Hepatocyte (in vitro differentiated cells): ENCODE results near the gene HSPA1A. TPM values are rescaled to one million over a fixed set of nuclear protein-coding genes. Genes with fewer than 3 reads are reported as not detected.
"Not testable (repeated sequence)": the region's sequence is repeated elsewhere in the genome, so short reads cannot be mapped to it uniquely, and the experiment has no call there.

Experiments
- DNase-seq: peaks from one replicate; pipeline ENCODE4 v3.0.0-alpha.2; 2016; ENCODE audit warnings: low spot score
- H2AFZ ChIP-seq: fragments of 200-600 bp; sonication (generic); 2 replicates; pipeline ENCODE4 v1.6.0; 2016; ENCODE audit warnings: antibody characterized with exemption, mild to moderate bottlenecking
- H3K27ac ChIP-seq: fragments of 200-600 bp; sonication (generic); 2 replicates; pipeline ENCODE4 v1.5.1; 2016; ENCODE audit warnings: mild to moderate bottlenecking
- H3K27me3 ChIP-seq: fragments of 200-600 bp; sonication (generic); 2 replicates; pipeline ENCODE4 v1.6.1; 2016
- H3K36me3 ChIP-seq: fragments of 200-600 bp; sonication (generic); replicated peaks from 2 replicates; pipeline ENCODE4 v1.5.1; 2016; ENCODE audit warnings: low read depth; ENCODE audit not compliant: insufficient read depth
- H3K4me1 ChIP-seq: fragments of 200-600 bp; sonication (generic); 2 replicates; pipeline ENCODE4 v1.5.1; 2016; ENCODE audit warnings: mild to moderate bottlenecking, moderate library complexity; ENCODE audit not compliant: insufficient read depth
- H3K4me2 ChIP-seq: fragments of 200-600 bp; sonication (generic); 2 replicates; pipeline ENCODE4 v1.6.0; 2016
- H3K4me3 ChIP-seq: fragments of 200-600 bp; sonication (generic); 2 replicates; pipeline ENCODE4 v1.5.1; 2016; ENCODE audit warnings: mild to moderate bottlenecking
- H3K79me2 ChIP-seq: fragments of 200-600 bp; sonication (generic); 2 replicates; pipeline ENCODE4 v1.6.0; 2017; ENCODE audit warnings: mild to moderate bottlenecking
- H3K9me2 ChIP-seq: fragments of 200-600 bp; sonication (generic); replicated peaks from 2 replicates; pipeline ENCODE4 v1.6.0; 2017; ENCODE audit warnings: mild to moderate bottlenecking; ENCODE audit not compliant: insufficient read depth
- H3K9me3 ChIP-seq: fragments of 200-600 bp; sonication (generic); 2 replicates; pipeline ENCODE4 v1.5.1; 2016; ENCODE audit warnings: low read depth, mild to moderate bottlenecking
- H4K20me1 ChIP-seq: fragments of 200-600 bp; sonication (generic); 2 replicates; pipeline ENCODE4 v1.6.0; 2016; ENCODE audit warnings: mild to moderate bottlenecking; ENCODE audit not compliant: insufficient read depth, poor library complexity, severe bottlenecking
- EZH2 ChIP-seq: fragments of 200-600 bp; sonication (generic); IDR thresholded peaks from 2 replicates; pipeline ENCODE4 v1.6.1; 2016; ENCODE audit warnings: antibody characterized with exemption, mild to moderate bottlenecking, borderline replicate concordance
- EZH2phosphoT487 ChIP-seq: fragments of 200-600 bp; sonication (generic); IDR thresholded peaks from one replicate; pipeline ENCODE4 v1.6.1; 2018; ENCODE audit warnings: antibody characterized with exemption, mild to moderate bottlenecking, low read depth, moderate library complexity; ENCODE audit not compliant: unreplicated experiment, severe bottlenecking
- WGBS: methylation state at CpG from one replicate; pipeline ENCODE4 v1.1.6; 2016; ENCODE audit warnings: low lambda C conversion rate; ENCODE audit errors: missing lambda C conversion rate; 5-methylcytosine and 5-hydroxymethylcytosine counted together
- polyA plus RNA-seq: library from polyadenylated mRNA; unstranded; fragments of >200 nt; fragmentation: Nextera tagmentation; extraction: Ambion mirVana; gene quantifications from 2 replicates; pipeline ENCODE4 v1.2.1, GENCODE V29; 2016
- total RNA-seq: library from RNA; depleted of rRNA; stranded (reverse); fragments of >200 nt; gene quantifications from 2 replicates; pipeline ENCODE4 v1.2.3, GENCODE V29; 2014
- TF ChIP-seq, protein P1 (sequence below): fragments of 200-600 bp; sonication (generic); IDR thresholded peaks from 2 replicates; pipeline ENCODE4 v1.5.1; 2016; ENCODE audit warnings: antibody characterized with exemption, mild to moderate bottlenecking; ENCODE audit not compliant: poor library complexity

Gene HSPA1A
- total and polyA plus RNA-seq, 2 experiments from 2014 or later = 82.2 to 83.3 TPM

DNA sequence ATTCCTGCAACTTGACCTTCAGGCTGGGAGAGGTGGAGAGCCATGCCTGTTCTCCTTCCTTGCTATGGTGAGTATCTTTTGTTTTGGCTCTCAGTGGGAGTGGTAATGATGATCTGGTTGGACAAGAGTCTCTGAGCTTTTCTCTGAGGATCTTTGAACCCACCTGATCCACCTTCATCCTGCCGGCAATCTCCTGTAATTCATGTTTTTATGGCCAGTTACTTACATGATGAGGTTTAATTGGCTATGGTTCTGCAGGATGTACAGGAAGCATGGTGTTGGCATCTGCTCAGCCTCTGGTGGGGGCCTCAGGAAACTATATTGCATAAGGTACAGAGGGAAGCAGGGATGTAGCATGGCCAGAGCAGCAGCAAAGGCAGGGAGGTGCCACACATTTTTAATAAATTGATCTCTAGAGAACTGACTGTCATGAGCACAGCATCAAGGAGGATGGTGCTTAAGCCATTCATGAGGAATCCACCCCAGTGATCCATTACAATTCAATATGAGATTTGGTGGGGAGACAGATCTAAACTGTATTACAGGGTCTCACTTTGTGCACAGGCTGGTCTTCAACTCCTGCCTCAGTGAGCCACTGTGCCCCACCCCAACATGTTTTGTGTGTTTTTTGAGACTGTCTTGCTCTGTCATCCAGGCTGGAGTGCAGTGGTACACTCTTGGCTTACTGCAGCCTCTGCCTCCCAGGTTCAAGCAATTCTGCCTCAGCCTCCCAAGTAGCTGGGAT, 22.2 kb downstream of the HSPA1A start:
- H3K79me2 ChIP-seq = peaks cover 54% of the 10 kb centered on the region
- H3K4me2 ChIP-seq = peak overlapping the region; percentile 82
- H3K9me3 ChIP-seq = no peaks in the 10 kb centered on the region
- no peak overlapping the region for H2AFZ ChIP-seq
- WGBS = 35% methylated on average over 1 of the region's 1 CpG
- H3K4me3 ChIP-seq = peak overlapping the region; percentile 62
- H4K20me1 ChIP-seq = peaks cover 29% of the 10 kb centered on the region
- no peak for DNase-seq
- no peaks in the 10 kb centered on the region for H3K9me2 ChIP-seq
- H3K27ac ChIP-seq = peak overlapping the region; percentile 88
- no peaks in the 10 kb centered on the region for H3K36me3 ChIP-seq
- no peak for TF ChIP-seq EZH2
- TF ChIP-seq, protein P1, sequence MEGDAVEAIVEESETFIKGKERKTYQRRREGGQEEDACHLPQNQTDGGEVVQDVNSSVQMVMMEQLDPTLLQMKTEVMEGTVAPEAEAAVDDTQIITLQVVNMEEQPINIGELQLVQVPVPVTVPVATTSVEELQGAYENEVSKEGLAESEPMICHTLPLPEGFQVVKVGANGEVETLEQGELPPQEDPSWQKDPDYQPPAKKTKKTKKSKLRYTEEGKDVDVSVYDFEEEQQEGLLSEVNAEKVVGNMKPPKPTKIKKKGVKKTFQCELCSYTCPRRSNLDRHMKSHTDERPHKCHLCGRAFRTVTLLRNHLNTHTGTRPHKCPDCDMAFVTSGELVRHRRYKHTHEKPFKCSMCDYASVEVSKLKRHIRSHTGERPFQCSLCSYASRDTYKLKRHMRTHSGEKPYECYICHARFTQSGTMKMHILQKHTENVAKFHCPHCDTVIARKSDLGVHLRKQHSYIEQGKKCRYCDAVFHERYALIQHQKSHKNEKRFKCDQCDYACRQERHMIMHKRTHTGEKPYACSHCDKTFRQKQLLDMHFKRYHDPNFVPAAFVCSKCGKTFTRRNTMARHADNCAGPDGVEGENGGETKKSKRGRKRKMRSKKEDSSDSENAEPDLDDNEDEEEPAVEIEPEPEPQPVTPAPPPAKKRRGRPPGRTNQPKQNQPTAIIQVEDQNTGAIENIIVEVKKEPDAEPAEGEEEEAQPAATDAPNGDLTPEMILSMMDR = no peak
- TF ChIP-seq EZH2phosphoT487 = no peak
- peaks cover 19% of the 10 kb centered on the region for H3K4me1 ChIP-seq
- no peaks in the 10 kb centered on the region for H3K27me3 ChIP-seq

DNA sequence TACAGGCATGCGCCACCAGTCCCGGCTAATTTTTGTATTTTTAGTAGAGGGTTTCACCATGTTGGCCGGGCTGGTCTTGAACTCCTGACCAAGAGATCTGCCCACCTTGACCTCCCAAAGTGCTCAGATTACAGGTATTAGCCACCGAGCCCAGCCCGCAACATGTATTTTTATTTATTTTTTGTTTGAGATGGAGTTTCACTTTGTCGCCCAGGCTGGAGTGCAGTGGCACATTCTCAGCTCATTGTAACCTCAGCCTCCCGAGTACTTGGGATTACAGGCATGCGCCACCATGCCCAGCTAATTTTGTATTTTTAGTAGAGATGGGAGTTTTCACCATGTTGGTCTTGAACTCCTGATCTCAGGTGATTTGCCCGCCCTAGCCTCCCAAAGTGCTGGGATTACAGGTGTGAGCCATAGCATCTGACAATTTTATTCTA, 22.8 kb downstream of the HSPA1A start:
- peak overlapping the region; percentile 5 for H3K4me3 ChIP-seq
- whole genome bisulfite sequencing = 91% methylated on average over 9 of the region's 9 CpGs
- H3K79me2 ChIP-seq = peaks cover 49% of the 10 kb centered on the region
- H3K27ac ChIP-seq = peak overlapping the region; percentile 88
- H3K27me3 ChIP-seq, H3K36me3 ChIP-seq, H3K9me3 ChIP-seq, DNase-seq, H2AFZ ChIP-seq, H3K9me2 ChIP-seq: not testable (repeated sequence)
- H3K4me1 ChIP-seq = peaks cover 19% of the 10 kb centered on the region
- peak overlapping the region; percentile 82 for H3K4me2 ChIP-seq
- peaks cover 29% of the 10 kb centered on the region for H4K20me1 ChIP-seq

DNA sequence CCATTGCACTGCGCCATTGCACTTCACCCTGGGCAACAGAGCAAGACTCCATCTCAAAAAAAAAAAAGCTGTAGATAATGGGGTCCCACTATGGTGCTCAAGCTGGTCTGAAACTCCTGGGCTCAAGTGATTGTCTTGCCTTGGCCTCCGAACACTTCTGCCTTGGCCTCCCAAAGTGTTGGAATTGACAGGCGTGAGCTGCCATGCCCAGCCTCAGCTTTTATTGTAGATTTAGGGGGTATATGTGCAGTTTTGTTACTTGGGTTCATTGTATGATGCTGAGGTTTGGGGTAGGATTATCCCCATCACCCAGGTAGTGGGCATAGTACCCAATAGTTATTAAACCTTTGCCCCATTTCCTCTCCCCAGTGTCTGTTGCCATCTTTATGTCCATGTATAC, 23.6 kb downstream of the HSPA1A start:
- no peaks in the 10 kb centered on the region for H3K9me3 ChIP-seq
- H3K79me2 ChIP-seq = peaks cover 43% of the 10 kb centered on the region
- no peak for DNase-seq
- H3K9me2 ChIP-seq = no peaks in the 10 kb centered on the region
- H3K4me1 ChIP-seq = peaks cover 16% of the 10 kb centered on the region
- H3K36me3 ChIP-seq = no peaks in the 10 kb centered on the region
- no peak for TF ChIP-seq EZH2
- no peak for TF ChIP-seq EZH2phosphoT487
- TF ChIP-seq, protein P1 = no peak
- no peak overlapping the region for H2AFZ ChIP-seq
- H3K4me2 ChIP-seq = peak overlapping the region; percentile 82
- WGBS = 99% methylated on average over 3 of the region's 3 CpGs
- no peaks in the 10 kb centered on the region for H3K27me3 ChIP-seq
- H3K4me3 ChIP-seq = no peak overlapping the region
- no peak overlapping the region for H3K27ac ChIP-seq
- peaks cover 29% of the 10 kb centered on the region for H4K20me1 ChIP-seq

DNA sequence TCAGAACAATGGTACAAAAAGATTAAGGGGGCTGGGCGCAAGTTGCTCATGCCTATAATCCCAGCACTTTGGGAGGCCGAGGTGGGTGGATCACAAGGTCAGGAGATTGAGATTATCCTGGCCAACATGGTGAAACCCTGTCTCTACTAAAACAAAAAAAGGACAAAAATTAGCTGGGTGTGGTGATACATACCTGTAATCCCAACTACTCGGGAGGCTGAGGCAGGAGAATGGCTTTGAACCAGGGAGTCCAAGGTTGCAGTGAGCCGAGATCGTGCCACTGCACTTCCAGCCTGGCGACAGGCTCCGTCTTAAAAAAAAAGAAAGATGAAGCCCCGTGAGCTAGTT, 24.4 kb downstream of the HSPA1A start:
- H3K4me2 ChIP-seq, H3K9me3 ChIP-seq, H3K27ac ChIP-seq, H2AFZ ChIP-seq, DNase-seq, H3K9me2 ChIP-seq, H3K36me3 ChIP-seq, H3K27me3 ChIP-seq, H3K4me3 ChIP-seq: not testable (repeated sequence)
- H3K4me1 ChIP-seq = peaks cover 13% of the 10 kb centered on the region
- peaks cover 43% of the 10 kb centered on the region for H3K79me2 ChIP-seq
- peaks cover 29% of the 10 kb centered on the region for H4K20me1 ChIP-seq
- WGBS = 94% methylated on average over 8 of the region's 8 CpGs
